ENCODE results near the gene IRX4.

IRX4 gene

DNA sequence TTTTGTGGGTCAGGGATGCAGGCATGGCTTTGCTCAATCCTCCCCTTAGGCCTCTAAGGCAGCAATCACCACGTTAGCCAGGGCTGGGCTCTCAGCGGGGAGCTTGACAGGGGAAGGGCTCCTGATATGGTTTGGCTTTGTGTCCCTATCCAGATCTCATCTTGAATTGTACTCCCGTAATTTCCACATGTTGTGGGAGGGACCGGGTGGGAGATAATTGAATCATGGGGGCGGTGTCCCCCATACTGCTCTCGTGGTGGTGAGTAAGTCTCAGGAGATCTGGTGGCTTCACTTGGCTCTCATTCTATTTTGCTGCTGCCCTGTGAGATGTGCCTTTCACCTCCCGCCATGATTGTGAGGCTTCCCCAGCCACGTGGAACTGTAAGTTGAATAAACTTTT, 11.5 kb upstream of the IRX4 start:
- DNase-seq (ENCODE audit: low spot score in 2 of 2), result no peak
- Mint-ChIP-seq H3K4me1 (no peaks in the 10 kb centered on the region), H3K4me3 (no peak overlapping the region), H3K9me3 (no peaks in the 10 kb centered on the region), H3K36me3 (ENCODE audit: insufficient read depth) (no peaks in the 10 kb centered on the region), H3K27me3 (peaks cover 86% of the 10 kb centered on the region), H3K27ac (ENCODE audit: low read depth) (no peak overlapping the region)
- no peak for ATAC-seq (replicated peaks; ENCODE audit: extremely low read depth, poor library complexity, severe bottlenecking)

DNA sequence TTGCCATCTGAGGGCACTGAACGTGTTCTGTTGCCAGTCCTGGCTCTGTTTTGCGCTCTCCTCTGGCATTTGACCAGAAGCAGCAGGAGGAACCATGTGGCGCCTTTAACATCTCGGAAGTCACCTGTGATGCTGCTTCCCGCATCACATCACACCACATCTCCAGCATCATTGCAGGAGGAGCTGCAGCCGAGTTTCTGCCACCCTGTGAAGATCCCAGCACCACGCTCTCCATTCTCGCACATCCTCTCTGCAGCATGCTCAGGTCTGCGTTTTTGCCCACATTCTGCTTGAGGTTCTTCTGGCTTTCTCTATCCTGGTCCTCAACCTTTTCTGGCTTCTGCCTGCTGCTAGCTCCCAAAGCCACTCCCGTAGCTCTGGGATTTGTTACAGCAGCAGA, 11.0 kb upstream of the IRX4 start:
- Mint-ChIP-seq H3K36me3 (ENCODE audit: insufficient read depth) (no peaks in the 10 kb centered on the region), H3K27me3 (peaks cover 86% of the 10 kb centered on the region), H3K4me1 (no peaks in the 10 kb centered on the region), H3K9me3 (no peaks in the 10 kb centered on the region), H3K4me3 (no peak overlapping the region), H3K27ac (ENCODE audit: low read depth) (no peak overlapping the region)
- DNase-seq (ENCODE audit: low spot score in 2 of 2), result no peak
- no peak for ATAC-seq (replicated peaks; ENCODE audit: extremely low read depth, poor library complexity, severe bottlenecking)

- no peaks in the 10 kb centered on the region for H3K4me1 Mint-ChIP-seq
- H3K36me3 Mint-ChIP-seq (ENCODE audit: insufficient read depth), result no peaks in the 10 kb centered on the region
- ATAC-seq (replicated peaks; ENCODE audit: extremely low read depth, poor library complexity, severe bottlenecking) (no peak), DNase-seq (ENCODE audit: low spot score in 2 of 2) (no peak)
- H3K4me3 Mint-ChIP-seq, result no peak overlapping the region
- peaks cover 85% of the 10 kb centered on the region for H3K27me3 Mint-ChIP-seq
- no peaks in the 10 kb centered on the region for H3K9me3 Mint-ChIP-seq
- H3K27ac Mint-ChIP-seq (ENCODE audit: low read depth), result no peak overlapping the region
Observed at GRCh38 chr5:1892685-1893445, 10.1 kb upstream of the IRX4 start.

DNA sequence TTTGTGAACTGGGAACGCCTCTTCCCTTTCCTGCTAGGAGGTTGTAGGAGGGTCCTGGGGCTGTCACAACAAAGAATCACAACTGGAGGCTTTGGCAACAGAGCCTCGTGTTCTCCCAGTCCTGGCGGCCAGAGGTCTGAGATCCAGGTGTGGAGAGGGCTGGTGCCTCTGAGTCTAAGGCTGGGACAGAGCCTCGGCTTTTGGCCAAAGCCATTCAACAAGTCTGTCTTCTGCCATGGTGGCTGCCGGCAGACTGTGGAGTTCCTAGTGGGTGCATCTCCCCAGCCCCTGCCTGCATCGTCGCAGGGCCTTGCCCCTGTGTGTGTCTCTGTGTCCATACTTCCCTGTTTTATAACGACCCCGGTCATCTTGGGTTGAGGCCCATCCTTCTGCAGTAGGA, 9.5 kb upstream of the IRX4 start:
- Mint-ChIP-seq H3K4me3 (no peak overlapping the region), H3K27ac (ENCODE audit: low read depth) (no peak overlapping the region), H3K9me3 (no peaks in the 10 kb centered on the region), H3K4me1 (no peaks in the 10 kb centered on the region), H3K36me3 (ENCODE audit: insufficient read depth) (no peaks in the 10 kb centered on the region), H3K27me3 (peaks cover 79% of the 10 kb centered on the region)
- DNase-seq (ENCODE audit: low spot score in 2 of 2) (no peak), ATAC-seq (replicated peaks; ENCODE audit: extremely low read depth, poor library complexity, severe bottlenecking) (no peak)

GRCh38 chr5:1891391-1891790, 8.7 kb upstream of the IRX4 start:
- Mint-ChIP-seq H3K9me3 (no peaks in the 10 kb centered on the region), H3K4me1 (no peaks in the 10 kb centered on the region), H3K27ac (ENCODE audit: low read depth) (no peak overlapping the region), H3K36me3 (ENCODE audit: insufficient read depth) (no peaks in the 10 kb centered on the region), H3K27me3 (peaks cover 71% of the 10 kb centered on the region), H3K4me3 (no peak overlapping the region)
- DNase-seq (ENCODE audit: low spot score in 2 of 2), result no peak
- ATAC-seq (replicated peaks; ENCODE audit: extremely low read depth, poor library complexity, severe bottlenecking), result no peak

DNA sequence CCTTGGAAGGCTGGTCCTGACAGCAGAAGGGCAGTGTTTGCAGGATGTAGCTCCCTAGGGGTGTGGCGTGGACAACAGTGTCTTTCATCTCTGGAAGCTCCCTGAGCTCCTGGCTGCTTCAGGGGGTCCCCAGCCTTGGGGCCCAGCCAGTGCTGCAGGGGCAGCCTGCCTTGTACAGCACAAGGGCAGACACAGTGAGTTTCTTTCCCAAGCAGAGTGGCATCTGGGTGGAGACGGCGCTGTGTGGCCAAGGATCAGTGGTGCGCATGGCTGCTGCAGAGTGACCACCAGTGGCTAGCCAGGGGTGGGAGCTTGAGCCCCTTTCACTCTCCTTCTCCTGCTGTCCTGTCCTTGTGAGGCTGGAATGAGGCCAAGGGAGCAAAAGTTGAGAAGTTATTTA, 7.6 kb upstream of the IRX4 start:
- DNase-seq (ENCODE audit: low spot score in 2 of 2) (no peak), ATAC-seq (replicated peaks; ENCODE audit: extremely low read depth, poor library complexity, severe bottlenecking) (no peak)
- no peaks in the 10 kb centered on the region for H3K9me3 Mint-ChIP-seq
- peaks cover 73% of the 10 kb centered on the region for H3K27me3 Mint-ChIP-seq
- peaks cover under 1% of the 10 kb centered on the region for H3K36me3 Mint-ChIP-seq (ENCODE audit: insufficient read depth)
- H3K4me3 Mint-ChIP-seq, result no peak overlapping the region
- no peak overlapping the region for H3K27ac Mint-ChIP-seq (ENCODE audit: low read depth)
- H3K4me1 Mint-ChIP-seq, result no peaks in the 10 kb centered on the region

DNA sequence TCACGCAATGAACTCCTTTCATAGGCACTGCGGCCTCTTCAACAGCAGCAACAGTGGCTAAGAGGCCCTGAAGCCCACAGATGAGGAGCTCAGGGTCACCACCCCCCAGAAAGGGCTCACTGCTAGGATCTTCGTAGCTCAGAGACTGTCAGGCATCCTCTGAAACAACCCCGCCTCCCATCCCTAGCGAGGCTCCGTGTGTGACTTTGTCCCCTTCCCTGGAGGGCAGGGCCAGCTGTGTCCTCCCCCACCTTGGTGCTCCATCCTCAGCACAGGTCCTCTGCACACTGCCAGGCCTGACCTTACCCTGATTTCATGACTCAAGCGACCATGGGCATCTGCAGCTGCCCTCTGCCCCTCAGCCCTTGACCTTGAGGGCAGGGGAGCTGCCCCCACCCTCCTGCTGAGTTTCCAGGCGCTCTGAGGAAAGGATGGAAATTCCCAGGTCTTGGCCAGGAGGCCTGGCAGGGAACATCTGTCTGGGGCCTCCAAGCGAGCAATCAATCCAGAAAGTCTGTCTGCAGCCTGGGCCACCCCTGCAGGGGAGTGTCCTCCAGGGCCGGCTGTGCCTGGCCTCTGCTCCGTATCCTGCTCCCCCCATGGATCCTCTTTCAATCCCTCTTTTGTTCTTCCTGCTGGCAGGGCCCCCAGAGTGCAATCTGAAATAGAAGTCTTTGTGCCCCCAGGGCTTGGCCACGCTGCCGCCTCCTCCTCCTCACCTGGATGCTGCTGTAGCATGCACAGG, 6.8 kb upstream of the IRX4 start:
- no peaks in the 10 kb centered on the region for H3K4me1 Mint-ChIP-seq
- no peak overlapping the region for H3K4me3 Mint-ChIP-seq
- H3K36me3 Mint-ChIP-seq (ENCODE audit: insufficient read depth), result peaks cover 2% of the 10 kb centered on the region
- H3K27me3 Mint-ChIP-seq, result peaks cover 73% of the 10 kb centered on the region
- H3K9me3 Mint-ChIP-seq, result no peaks in the 10 kb centered on the region
- DNase-seq (ENCODE audit: low spot score in 2 of 2) (no peak), ATAC-seq (replicated peaks; ENCODE audit: extremely low read depth, poor library complexity, severe bottlenecking) (no peak)
- no peak overlapping the region for H3K27ac Mint-ChIP-seq (ENCODE audit: low read depth)

DNA sequence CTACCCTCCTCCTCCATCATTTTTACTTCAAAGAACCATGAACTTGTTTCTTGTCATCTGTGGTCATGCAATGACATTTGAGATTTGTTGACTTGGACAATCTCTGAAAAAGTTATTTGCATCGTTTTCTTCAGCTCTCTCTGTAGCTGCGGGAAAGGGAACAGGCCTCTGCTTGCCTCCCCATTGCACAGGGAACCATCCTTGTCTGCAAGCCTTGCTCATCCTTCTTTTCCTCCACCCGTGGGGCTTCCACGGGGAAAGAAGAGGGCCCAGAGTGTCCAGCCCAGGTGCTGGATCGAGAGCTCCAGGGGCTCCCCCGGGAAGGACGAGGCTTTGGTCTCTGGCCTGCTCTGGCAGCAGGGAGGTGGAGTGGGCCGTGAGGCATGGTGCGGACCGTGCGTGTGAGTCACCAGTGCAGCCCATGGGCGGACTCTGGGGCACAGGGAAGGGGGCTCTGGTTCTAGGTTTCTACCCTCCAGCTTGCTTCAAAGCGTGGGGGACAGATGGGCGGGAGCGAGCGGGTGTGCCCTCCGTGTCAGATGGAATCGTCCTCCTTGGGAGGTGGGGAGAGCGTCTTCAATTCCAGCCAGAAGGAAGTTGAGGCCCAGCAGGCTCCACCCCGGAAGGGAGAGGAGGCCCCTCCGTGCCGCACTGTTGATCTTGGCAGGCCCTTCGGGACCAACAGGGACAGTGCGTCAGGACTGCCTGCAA, 6.0 kb upstream of the IRX4 start:
- Mint-ChIP-seq H3K4me3 (no peak overlapping the region), H3K4me1 (no peaks in the 10 kb centered on the region), H3K9me3 (no peaks in the 10 kb centered on the region), H3K36me3 (ENCODE audit: insufficient read depth) (peaks cover 2% of the 10 kb centered on the region), H3K27me3 (peaks cover 73% of the 10 kb centered on the region), H3K27ac (ENCODE audit: low read depth) (no peak overlapping the region)
- ATAC-seq (replicated peaks; ENCODE audit: extremely low read depth, poor library complexity, severe bottlenecking) (no peak), DNase-seq (ENCODE audit: low spot score in 2 of 2) (no peak)

DNA sequence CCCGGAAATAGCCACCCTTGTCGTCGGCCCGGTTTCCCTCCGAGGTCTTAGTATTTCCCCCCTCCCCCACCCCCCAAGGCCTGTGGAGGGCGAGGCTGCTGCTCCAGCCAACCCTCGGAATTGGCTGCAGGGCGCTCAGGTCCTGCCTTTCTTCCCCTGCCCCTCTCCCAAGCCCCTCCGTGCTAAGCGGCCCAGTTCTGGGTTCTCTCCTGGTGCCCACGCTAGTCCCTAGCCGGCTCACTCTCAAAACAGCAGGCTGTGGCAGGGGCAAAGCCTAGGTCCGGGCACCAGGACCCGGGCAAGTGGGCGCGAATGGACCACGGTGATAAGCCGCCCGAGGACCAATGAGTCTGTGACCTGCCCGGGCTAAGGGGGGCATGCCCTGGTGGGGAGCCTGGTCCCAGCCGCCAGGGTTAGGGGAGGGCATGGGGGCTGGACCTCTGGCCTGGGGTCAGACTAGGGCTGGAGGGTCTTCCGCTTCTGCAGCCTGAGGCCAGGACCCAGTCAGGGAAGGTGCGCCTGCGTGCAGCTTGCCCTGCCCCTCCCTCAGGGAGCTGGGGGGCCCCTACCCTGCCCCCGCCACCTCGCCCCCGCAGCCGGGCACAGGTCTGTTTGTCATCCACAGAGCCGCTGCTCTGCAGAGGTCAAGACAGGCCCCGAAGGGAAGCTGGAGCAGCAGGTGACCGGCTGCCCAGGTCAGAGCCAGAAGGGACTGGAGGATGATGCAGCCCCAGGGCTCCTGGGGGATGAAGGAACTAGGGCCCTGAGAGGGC, 5.0 kb upstream of the IRX4 start:
- no peaks in the 10 kb centered on the region for H3K9me3 Mint-ChIP-seq

GRCh38 chr5:1886846-1887587, 4.3 kb upstream of the IRX4 start:
- ATAC-seq (replicated peaks; ENCODE audit: extremely low read depth, poor library complexity, severe bottlenecking) (no peak), DNase-seq (ENCODE audit: low spot score in 2 of 2) (no peak)
- Mint-ChIP-seq H3K27ac (ENCODE audit: low read depth) (no peak overlapping the region), H3K4me3 (no peak overlapping the region), H3K4me1 (no peaks in the 10 kb centered on the region), H3K36me3 (ENCODE audit: insufficient read depth) (peaks cover 2% of the 10 kb centered on the region), H3K9me3 (no peaks in the 10 kb centered on the region), H3K27me3 (peaks cover 56% of the 10 kb centered on the region)

More for the DNA sequence above, 5.0 kb upstream of the IRX4 start:
- Mint-ChIP-seq H3K4me3 (no peak overlapping the region), H3K27ac (ENCODE audit: low read depth) (no peak overlapping the region), H3K36me3 (ENCODE audit: insufficient read depth) (peaks cover 2% of the 10 kb centered on the region), H3K4me1 (no peaks in the 10 kb centered on the region), H3K27me3 (peaks cover 64% of the 10 kb centered on the region)
- no peak for ATAC-seq (replicated peaks; ENCODE audit: extremely low read depth, poor library complexity, severe bottlenecking)
- no peak for DNase-seq (ENCODE audit: low spot score in 2 of 2)

GRCh38 chr5:1885868-1886845, 3.4 kb upstream of the IRX4 start:
- ATAC-seq (replicated peaks; ENCODE audit: extremely low read depth, poor library complexity, severe bottlenecking) (no peak), DNase-seq (ENCODE audit: low spot score in 2 of 2) (no peak)
- peaks cover 2% of the 10 kb centered on the region for H3K36me3 Mint-ChIP-seq (ENCODE audit: insufficient read depth)
- no peaks in the 10 kb centered on the region for H3K9me3 Mint-ChIP-seq
- no peaks in the 10 kb centered on the region for H3K4me1 Mint-ChIP-seq
- no peak overlapping the region for H3K27ac Mint-ChIP-seq (ENCODE audit: low read depth)
- H3K27me3 Mint-ChIP-seq, result peaks cover 61% of the 10 kb centered on the region
- H3K4me3 Mint-ChIP-seq, result no peak overlapping the region

Measured in central memory CD8-positive, alpha-beta T cell (primary cell).